KMS-11 (cell line): ENCODE measurements around the gene CECR2.

Experiments
- H2AFZ ChIP-seq: fragments of 200-600 bp; sonication (generic); 2 replicates; pipeline ENCODE4 v1.6.1; 2016; ENCODE audit warnings: antibody characterized with exemption, mixed run types, low read depth
- H3K27ac ChIP-seq: fragments of 200-600 bp; sonication (generic); 2 replicates; pipeline ENCODE4 v1.6.1; 2016; ENCODE audit warnings: mild to moderate bottlenecking, mixed run types
- H3K27me3 ChIP-seq: fragments of 200-600 bp; sonication (generic); 2 replicates; pipeline ENCODE4 v1.6.1; 2017; ENCODE audit warnings: mild to moderate bottlenecking, low read depth, mixed run types, moderate library complexity; ENCODE audit not compliant: insufficient read depth
- H3K36me3 ChIP-seq: fragments of 200-600 bp; sonication (generic); 2 replicates; pipeline ENCODE4 v1.6.1; 2017; ENCODE audit warnings: mild to moderate bottlenecking, mixed run types; ENCODE audit not compliant: insufficient read depth
- H3K4me1 ChIP-seq: fragments of 200-600 bp; sonication (generic); 2 replicates; pipeline ENCODE4 v1.6.1; 2016; ENCODE audit warnings: mild to moderate bottlenecking, low read depth, mixed run types; ENCODE audit not compliant: poor library complexity, severe bottlenecking
- H3K4me2 ChIP-seq: fragments of 200-600 bp; sonication (generic); 2 replicates; pipeline ENCODE4 v1.7.0; 2016; ENCODE audit warnings: mild to moderate bottlenecking, mixed run types
- H3K4me3 ChIP-seq: fragments of 200-600 bp; sonication (generic); IDR thresholded peaks from 2 replicates; pipeline ENCODE4 v1.6.1; 2017; ENCODE audit warnings: low read depth, low read length, mixed read lengths; ENCODE audit not compliant: insufficient read depth
- H3K79me2 ChIP-seq: fragments of 200-600 bp; sonication (generic); 2 replicates; pipeline ENCODE4 v1.6.1; 2016; ENCODE audit warnings: low read depth, mixed run types; ENCODE audit not compliant: insufficient read depth
- H3K9ac ChIP-seq: fragments of 200-600 bp; sonication (generic); 2 replicates; pipeline ENCODE4 v1.6.1; 2016; ENCODE audit warnings: mild to moderate bottlenecking, mixed run types
- H4K20me1 ChIP-seq: fragments of 200-600 bp; sonication (generic); 2 replicates; pipeline ENCODE4 v1.6.1; 2016; ENCODE audit warnings: mild to moderate bottlenecking, mixed run types; ENCODE audit not compliant: insufficient read depth
- CTCF ChIP-seq: fragments of 200-600 bp; sonication (generic); conservative IDR thresholded peaks from 2 replicates; pipeline ENCODE4 v1.6.1; 2017; ENCODE audit warnings: low read depth, mild to moderate bottlenecking, antibody characterized with exemption, low read length, moderate library complexity, mixed read lengths

The CECR2 gene

DNA sequence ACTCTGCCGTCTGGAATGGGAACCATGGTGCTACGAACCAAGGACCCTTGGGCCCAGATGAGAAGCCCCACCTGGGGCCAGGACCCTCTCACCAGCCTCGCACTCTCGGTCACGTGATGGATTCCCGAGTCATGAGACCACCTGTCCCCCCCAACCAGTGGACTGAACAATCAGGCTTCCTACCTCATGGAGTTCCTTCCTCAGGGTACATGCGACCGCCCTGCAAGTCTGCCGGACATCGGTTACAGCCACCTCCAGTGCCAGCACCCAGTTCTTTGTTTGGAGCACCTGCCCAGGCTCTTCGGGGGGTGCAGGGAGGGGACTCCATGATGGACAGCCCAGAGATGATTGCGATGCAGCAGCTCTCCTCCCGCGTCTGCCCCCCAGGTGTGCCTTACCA is 173.2 kb downstream of the CECR2 start:
- H3K9ac ChIP-seq: no peak overlapping the region
- no peak overlapping the region for H3K4me3 ChIP-seq
- H3K27me3 ChIP-seq: no peaks in the 10 kb centered on the region
- no peak overlapping the region for H3K27ac ChIP-seq
- TF ChIP-seq CTCF: no peak
- H3K4me2 ChIP-seq: no peak overlapping the region
- H4K20me1 ChIP-seq: no peaks in the 10 kb centered on the region
- no peaks in the 10 kb centered on the region for H3K36me3 ChIP-seq
- no peaks in the 10 kb centered on the region for H3K4me1 ChIP-seq
- H2AFZ ChIP-seq: no peak overlapping the region
- no peaks in the 10 kb centered on the region for H3K79me2 ChIP-seq

GRCh38 chr22:17548010-17548755 is 178.9 kb downstream of the CECR2 start:
- Histone ChIP-seq H4K20me1 (no peaks in the 10 kb centered on the region), H3K27me3 (no peaks in the 10 kb centered on the region), H3K4me3 (no peak overlapping the region), H3K36me3 (no peaks in the 10 kb centered on the region), H3K27ac (no peak overlapping the region), H2AFZ (no peak overlapping the region), H3K79me2 (no peaks in the 10 kb centered on the region), H3K4me2 (no peak overlapping the region), H3K4me1 (no peaks in the 10 kb centered on the region), H3K9ac (no peak overlapping the region)
- no peak for TF ChIP-seq CTCF

- Histone ChIP-seq H3K9ac (no peak overlapping the region), H3K36me3 (no peaks in the 10 kb centered on the region), H3K79me2 (no peaks in the 10 kb centered on the region), H3K4me2 (no peak overlapping the region), H3K4me1 (no peaks in the 10 kb centered on the region), H3K27me3 (no peaks in the 10 kb centered on the region), H2AFZ (no peak overlapping the region), H3K27ac (no peak overlapping the region), H3K4me3 (no peak overlapping the region), H4K20me1 (no peaks in the 10 kb centered on the region)
- TF ChIP-seq CTCF: no peak
Measured at GRCh38 chr22:17548756-17549035, 179.4 kb downstream of the CECR2 start.

DNA sequence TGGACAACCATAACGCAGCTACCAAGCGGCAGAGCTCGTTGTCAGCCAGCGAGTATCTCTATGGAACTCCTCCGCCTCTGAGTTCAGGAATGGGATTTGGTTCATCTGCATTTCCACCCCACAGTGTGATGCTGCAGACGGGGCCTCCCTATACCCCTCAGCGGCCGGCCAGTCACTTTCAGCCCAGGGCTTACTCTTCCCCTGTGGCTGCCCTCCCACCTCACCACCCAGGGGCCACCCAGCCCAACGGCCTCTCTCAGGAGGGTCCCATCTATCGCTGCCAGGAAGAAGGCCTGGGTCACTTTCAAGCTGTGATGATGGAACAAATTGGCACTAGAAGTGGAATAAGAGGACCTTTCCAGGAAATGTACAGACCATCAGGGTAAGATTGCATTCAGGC is 179.9 kb downstream of the CECR2 start:
- Histone ChIP-seq H3K4me1 (no peaks in the 10 kb centered on the region), H3K4me2 (no peak overlapping the region), H3K36me3 (no peaks in the 10 kb centered on the region), H3K9ac (no peak overlapping the region), H3K27me3 (no peaks in the 10 kb centered on the region), H3K27ac (no peak overlapping the region), H3K79me2 (no peaks in the 10 kb centered on the region), H4K20me1 (no peaks in the 10 kb centered on the region), H2AFZ (no peak overlapping the region), H3K4me3 (no peak overlapping the region)
- no peak for TF ChIP-seq CTCF
